CD4-positive, alpha-beta T cell treated with Interleukin-2 at 100 ng/mL for 4 hours (primary cell): ENCODE results near the gene TNIP3.
"Not testable (repeated sequence)": the region's sequence is repeated elsewhere in the genome, so short reads cannot be mapped to it uniquely, and the experiment has no call there.

ENCODE experiments used
- DNase-seq: peaks from one replicate; pipeline ENCODE4 v3.0.0-alpha.2; 2020; ENCODE audit warnings: low spot score

The TNIP3 gene

GRCh38 chr4:121177246-121178137, 13.4 kb upstream of the TNIP3 start:
- no peak for DNase-seq

GRCh38 chr4:121176082-121176934, 12.2 kb upstream of the TNIP3 start:
- no peak for DNase-seq

- not testable (repeated sequence) for DNase-seq
These were observed 7.4 kb upstream of the TNIP3 start for GRCh38 chr4:121171477-121171876.

- no peak for DNase-seq
These were observed 4.5 kb upstream of the TNIP3 start for GRCh38 chr4:121168446-121169281.

GRCh38 chr4:121166976-121167375, 2.9 kb upstream of the TNIP3 start:
- no peak for DNase-seq

- no peak for DNase-seq
These were observed 1.1 kb upstream of the TNIP3 start for GRCh38 chr4:121165206-121165605.

GRCh38 chr4:121156822-121157769, 7.0 kb downstream of the TNIP3 start:
- peak; percentile 14 for DNase-seq

GRCh38 chr4:121155893-121156292, 8.2 kb downstream of the TNIP3 start:
- no peak for DNase-seq

GRCh38 chr4:121154103-121154515, 10.0 kb downstream of the TNIP3 start:
- peak; percentile 64 for DNase-seq

- no peak for DNase-seq
These were observed 12.2 kb downstream of the TNIP3 start for GRCh38 chr4:121151942-121152341.

GRCh38 chr4:121150486-121150885, 13.6 kb downstream of the TNIP3 start:
- no peak for DNase-seq

GRCh38 chr4:121150003-121150402, 14.1 kb downstream of the TNIP3 start:
- no peak for DNase-seq

GRCh38 chr4:121148621-121149020, 15.5 kb downstream of the TNIP3 start:
- no peak for DNase-seq

GRCh38 chr4:121148000-121148399, 16.1 kb downstream of the TNIP3 start:
- no peak for DNase-seq

- DNase-seq, result no peak
These were observed 17.6 kb downstream of the TNIP3 start for GRCh38 chr4:121146530-121146929.

- DNase-seq, result no peak
These were observed 18.7 kb downstream of the TNIP3 start for GRCh38 chr4:121145430-121145829.

- no peak for DNase-seq
These were observed 20.1 kb downstream of the TNIP3 start for GRCh38 chr4:121144021-121144420.

GRCh38 chr4:121143131-121143530, 21.0 kb downstream of the TNIP3 start:
- DNase-seq, result no peak

- DNase-seq, result no peak
These were observed 23.2 kb downstream of the TNIP3 start for GRCh38 chr4:121140716-121141460.
